ENCODE results near the gene EGR1. TPM values are rescaled to one million over a fixed set of nuclear protein-coding genes. Genes with fewer than 3 reads are reported as not detected.

Gene EGR1
- total and polyA plus RNA-seq, 2 of the 4 experiments (the other 2 are of a cell fraction) = 2.9 to 104 TPM

- Histone ChIP-seq H3K14ac (replicated peaks; ENCODE audit: low read depth, low read length) (no peak overlapping the region), H4K5ac (ENCODE audit: low read depth, low read length) (no peak overlapping the region), H3K56ac (ENCODE audit: extremely low read depth, insufficient read depth, low read length) (no peak overlapping the region), H3K36me3 (ENCODE audit: control insufficient read depth, insufficient read depth, low read length) (no peaks in the 10 kb centered on the region), H3K4me1 (ENCODE audit: control insufficient read depth, insufficient read depth, low read length) (no peaks in the 10 kb centered on the region), H3K4me3 (ENCODE audit: insufficient read depth, low read depth, low read length) (no peak overlapping the region), H2BK120ac (ENCODE audit: low read depth, low read length) (no peak overlapping the region), H3K27me3 (ENCODE audit: control insufficient read depth, insufficient read depth, low read length) (no peaks in the 10 kb centered on the region), H3K18ac (ENCODE audit: low read depth, low read length) (no peak overlapping the region), H2AK9ac (replicated peaks; ENCODE audit: low read depth, low read length, poor library complexity) (no peak overlapping the region), H3K9ac (ENCODE audit: low read depth, low read length) (no peak overlapping the region), H4K20me1 (ENCODE audit: insufficient read depth, low read length) (no peaks in the 10 kb centered on the region), H2AK5ac (ENCODE audit: low read depth, low read length) (no peak overlapping the region), H2BK5ac (ENCODE audit: low read depth, low read length, poor library complexity, severe bottlenecking) (no peak overlapping the region), H3K23ac (ENCODE audit: low read depth, low read length) (no peak overlapping the region), H2AFZ (replicated peaks; ENCODE audit: low read length, poor library complexity) (no peak overlapping the region), H3K79me1 (ENCODE audit: low read depth in 1 of 2, low read length in 2 of 2) (no peaks in the 10 kb centered on the region), H2BK20ac (ENCODE audit: low read depth, low read length) (no peak overlapping the region), H3K27ac (ENCODE audit: insufficient read depth, low read length) (no peak overlapping the region), H3K4me2 (ENCODE audit: low read depth, low read length) (no peak overlapping the region), H4K91ac (ENCODE audit: insufficient read depth, low read depth, low read length) (no peak overlapping the region), H3K9me3 (ENCODE audit: control insufficient read depth, insufficient read depth, low read length) (no peaks in the 10 kb centered on the region), H2BK15ac (ENCODE audit: low read depth, low read length) (no peak overlapping the region), H4K8ac (ENCODE audit: low read depth in 2 of 2, low read length in 2 of 2) (no peak overlapping the region), H3K4ac (ENCODE audit: low read depth, low read length) (no peak overlapping the region), H3K9me1 (ENCODE audit: insufficient read depth, low read length) (no peaks in the 10 kb centered on the region)
- intact Hi-C loops (cut with micrococcal nuclease) = no loop called here
- BruUV-seq (replicated peaks) = no TSS peak
- ATAC-seq (ENCODE audit: low read depth) (no peak), DNase-seq (peak; percentile 39)
- WGBS, 2 experiments (ENCODE audit: extremely low coverage in 2 of 2, insufficient read length in 1 of 2) = no CpG with 5 or more reads among the region's 4 CpGs
- ChIA-PET CTCF (interaction anchor here (0.9 kb wide), 1 partner anchor 50 kb away, joined by 3 read pairs; no protein-coding TSS in a partner anchor), POLR2A (ENCODE audit: unreplicated experiment) (no interaction called here)
- in situ Hi-C loops (cut with MboI; ENCODE audit: low sequenced_read_pairs) = no loop called here
- dilution Hi-C loops (cut with HindIII; ENCODE audit: low sequenced_read_pairs, unreplicated experiment) = no loop called here
- TF ChIP-seq USF2 (IDR thresholded peaks at IDR 0.05; ENCODE audit: low read depth, low read length) (no peak), CEBPB (IDR thresholded peaks at IDR 0.05; ENCODE audit: low read depth, low read length) (no peak), RFX5 (IDR thresholded peaks at IDR 0.05; ENCODE audit: low read depth, low read length) (no peak), RCOR1 (IDR thresholded peaks at IDR 0.05; ENCODE audit: insufficient replicate concordance, low read length) (no peak), ELK1 (IDR thresholded peaks at IDR 0.05; ENCODE audit: borderline replicate concordance, low read depth, low read length) (no peak), MAZ (IDR thresholded peaks at IDR 0.05; ENCODE audit: borderline replicate concordance, low read depth, low read length) (no peak), CTCF (conservative IDR thresholded peaks at IDR 0.05; ENCODE audit: low read depth, low read length) (no peak), FOS (IDR thresholded peaks at IDR 0.05; ENCODE audit: low read depth, low read length) (no peak), RAD21 (IDR thresholded peaks at IDR 0.05; ENCODE audit: low read length) (no peak)
Observed at GRCh38 chr5:138498376-138498775, 33.1 kb downstream of the EGR1 start.

Data from IMR-90 (cell line).